NCI-H1436 treated with DMSO at 0.1 percent for 48 hours (cell line): ENCODE data around the gene KIF13A.
"Not testable (repeated sequence)": the region's sequence is repeated elsewhere in the genome, so short reads cannot be mapped to it uniquely, and the experiment has no call there.

Experiments used
- DNase-seq: peaks from one replicate; lab custom pipeline; 2025; lab: John Stamatoyannopoulos, UW

Gene KIF13A

GRCh38 chr6:17968876-17969275, 18.6 kb downstream of the KIF13A start:
- no peak for DNase-seq

GRCh38 chr6:17967668-17968518, 19.5 kb downstream of the KIF13A start:
- no peak for DNase-seq

- DNase-seq, result no peak
Observed at GRCh38 chr6:17966451-17966850, 21.0 kb downstream of the KIF13A start.

- DNase-seq, result no peak
Observed at GRCh38 chr6:17965397-17965796, 22.0 kb downstream of the KIF13A start.

- no peak for DNase-seq
Observed at GRCh38 chr6:17964633-17965032, 22.8 kb downstream of the KIF13A start.

- no peak for DNase-seq
Observed at GRCh38 chr6:17962436-17963031, 24.9 kb downstream of the KIF13A start.

- DNase-seq, result no peak
Observed at GRCh38 chr6:17959302-17959701, 28.1 kb downstream of the KIF13A start.

- no peak for DNase-seq
Observed at GRCh38 chr6:17957904-17958620, 29.4 kb downstream of the KIF13A start.

- no peak for DNase-seq
Observed at GRCh38 chr6:17957498-17957897, 29.9 kb downstream of the KIF13A start.

GRCh38 chr6:17957086-17957485, 30.3 kb downstream of the KIF13A start:
- no peak for DNase-seq

GRCh38 chr6:17950095-17950494, 37.3 kb downstream of the KIF13A start:
- DNase-seq, result no peak

GRCh38 chr6:17949168-17949567, 38.3 kb downstream of the KIF13A start:
- no peak for DNase-seq

- DNase-seq, result no peak
Observed at GRCh38 chr6:17948725-17949124, 38.7 kb downstream of the KIF13A start.

- not testable (repeated sequence) for DNase-seq
Observed at GRCh38 chr6:17947574-17947973, 39.9 kb downstream of the KIF13A start.

- no peak for DNase-seq
Observed at GRCh38 chr6:17945575-17945974, 41.9 kb downstream of the KIF13A start.

- no peak for DNase-seq
Observed at GRCh38 chr6:17945111-17945510, 42.3 kb downstream of the KIF13A start.

GRCh38 chr6:17941318-17941717, 46.1 kb downstream of the KIF13A start:
- DNase-seq, result no peak

GRCh38 chr6:17940151-17940792, 47.2 kb downstream of the KIF13A start:
- DNase-seq, result no peak

- DNase-seq, result no peak
Observed at GRCh38 chr6:17938901-17939300, 48.5 kb downstream of the KIF13A start.

GRCh38 chr6:17935188-17936149, 52.0 kb downstream of the KIF13A start:
- no peak for DNase-seq

- DNase-seq, result no peak
Observed at GRCh38 chr6:17933716-17934115, 53.7 kb downstream of the KIF13A start.
